ENCODE results near the gene UAP1.

DNA sequence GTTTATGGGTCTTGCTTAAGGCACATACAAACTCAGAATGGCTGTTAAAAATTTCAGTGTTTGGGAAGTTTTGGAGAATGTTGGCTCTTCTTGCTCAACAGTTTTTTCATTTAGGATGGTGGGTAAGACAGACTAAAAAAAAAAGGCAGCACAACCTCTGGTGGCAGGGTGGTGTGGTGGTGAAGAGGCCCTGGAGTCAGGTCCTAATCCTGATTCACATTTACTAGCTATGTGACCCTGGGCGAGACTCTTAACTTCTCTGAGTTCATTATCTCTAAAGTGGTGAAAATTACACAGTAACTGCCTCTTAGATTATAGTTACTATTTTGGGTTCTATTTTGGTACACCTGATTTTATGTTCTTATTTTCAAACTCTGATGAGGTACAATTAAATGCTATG is 11.6 kb downstream of the UAP1 start:
- TF ChIP-seq, protein P1, sequence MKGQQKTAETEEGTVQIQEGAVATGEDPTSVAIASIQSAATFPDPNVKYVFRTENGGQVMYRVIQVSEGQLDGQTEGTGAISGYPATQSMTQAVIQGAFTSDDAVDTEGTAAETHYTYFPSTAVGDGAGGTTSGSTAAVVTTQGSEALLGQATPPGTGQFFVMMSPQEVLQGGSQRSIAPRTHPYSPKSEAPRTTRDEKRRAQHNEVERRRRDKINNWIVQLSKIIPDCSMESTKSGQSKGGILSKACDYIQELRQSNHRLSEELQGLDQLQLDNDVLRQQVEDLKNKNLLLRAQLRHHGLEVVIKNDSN (IDR thresholded peaks at IDR 0.05) = no peak
- TF ChIP-seq EP300 (IDR thresholded peaks at IDR 0.05; ENCODE audit: borderline replicate concordance) (no peak), EGR1 (IDR thresholded peaks at IDR 0.05) (no peak), ZBTB7A (IDR thresholded peaks at IDR 0.05; ENCODE audit: low read depth) (no peak), TCF12 (IDR thresholded peaks at IDR 0.05; ENCODE audit: low read depth) (no peak)
- TF ChIP-seq, protein P2, sequence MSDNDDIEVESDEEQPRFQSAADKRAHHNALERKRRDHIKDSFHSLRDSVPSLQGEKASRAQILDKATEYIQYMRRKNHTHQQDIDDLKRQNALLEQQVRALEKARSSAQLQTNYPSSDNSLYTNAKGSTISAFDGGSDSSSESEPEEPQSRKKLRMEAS (IDR thresholded peaks at IDR 0.05) = no peak

Measured in Ishikawa (cell line).